Calu3 (cell line): ENCODE data around the gene ZNF226. TPM values are rescaled to one million over a fixed set of nuclear protein-coding genes. Genes with fewer than 3 reads are reported as not detected.
"Not testable (repeated sequence)": the region's sequence is repeated elsewhere in the genome, so short reads cannot be mapped to it uniquely, and the experiment has no call there.

Source experiments
- BruUV-seq: library from RNA; stranded (reverse); fragments of 400-500 nt; replicated peaks from 2 replicates; lab custom pipeline; 2021; lab: Mats Ljungman, UMichigan
- CTCF ChIA-PET: fragments of 300-600 bp; sonication (Branson Sonifier 250); formaldehyde crosslinking; loops from one replicate; lab custom pipeline; 2022; ENCODE audit warnings: antibody characterized with exemption; lab: Charles Lee
- DNase-seq: peaks from one replicate; pipeline ENCODE4 v3.0.0; 2022
- H3K27ac Mint-ChIP-seq: one replicate; pipeline ENCODE4 v1.8.0; 2022; ENCODE audit warnings: mixed read lengths; ENCODE audit not compliant: unreplicated experiment
- H3K27me3 Mint-ChIP-seq: one replicate; pipeline ENCODE4 v1.8.0; 2022; ENCODE audit warnings: mixed read lengths; ENCODE audit not compliant: unreplicated experiment
- H3K36me3 Mint-ChIP-seq: one replicate; pipeline ENCODE4 v1.8.0; 2022; ENCODE audit warnings: mild to moderate bottlenecking, moderate library complexity, mixed read lengths; ENCODE audit not compliant: insufficient read depth, unreplicated experiment
- H3K4me1 Mint-ChIP-seq: one replicate; pipeline ENCODE4 v1.8.0; 2022; ENCODE audit warnings: mild to moderate bottlenecking, low read depth, mixed read lengths; ENCODE audit not compliant: unreplicated experiment
- H3K4me3 Mint-ChIP-seq: one replicate; pipeline ENCODE4 v1.8.0; 2022; ENCODE audit warnings: mild to moderate bottlenecking, low read depth, moderate library complexity, mixed read lengths; ENCODE audit not compliant: unreplicated experiment
- H3K9me3 Mint-ChIP-seq: one replicate; pipeline ENCODE4 v1.8.0; 2022; ENCODE audit warnings: low read depth, mixed read lengths; ENCODE audit not compliant: unreplicated experiment
- intact Hi-C: fragments of 100-400 bp; cut with micrococcal nuclease; formaldehyde crosslinking; loops from one replicate; pipeline ENCODE4 v1.10.0; 2022; ENCODE audit not compliant: unreplicated experiment
- total RNA-seq: library from RNA; stranded (reverse); gene quantifications from 2 replicates; pipeline ENCODE4 v1.2.3, GENCODE V29; 2022
- TF ChIP-seq, protein P1 (sequence below): fragments of 200-600 bp; IDR thresholded peaks from one replicate; pipeline ENCODE4 v1.8.0; 2022; ENCODE audit warnings: antibody characterized with exemption; ENCODE audit not compliant: unreplicated experiment

ZNF226 gene
- total RNA-seq, 1 experiment from 2014 or later, result 25.0 TPM

DNA sequence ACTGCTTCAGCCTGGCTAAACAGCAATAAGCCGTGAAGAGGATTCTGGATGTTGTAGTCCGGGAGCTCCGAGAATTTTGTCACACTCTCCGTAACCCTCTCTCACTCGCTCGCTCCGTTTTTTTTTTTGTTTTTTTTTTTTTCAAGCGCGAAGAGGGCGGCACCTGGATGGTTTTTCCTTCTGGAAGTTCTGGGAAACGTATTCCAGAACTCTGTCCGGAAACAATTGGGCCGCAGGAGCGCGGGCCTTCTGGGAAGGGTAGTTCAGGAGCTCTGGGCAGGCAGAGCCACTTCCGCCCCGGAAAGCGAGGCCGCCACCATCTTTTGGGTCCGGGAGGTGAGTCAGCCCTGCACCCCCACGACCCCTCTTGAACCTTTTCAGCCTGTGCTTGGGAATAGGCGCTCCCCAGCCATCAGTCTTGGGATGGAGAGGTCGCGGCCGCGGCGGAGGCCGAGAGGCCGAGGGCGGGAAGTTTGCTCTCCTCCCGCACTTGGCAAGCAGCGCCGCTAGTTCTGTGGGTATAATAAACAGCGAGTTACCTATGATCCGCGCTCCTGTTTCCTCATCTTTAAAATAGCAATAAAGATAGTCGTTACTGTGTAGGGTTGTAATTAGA lies 47.5 kb downstream of the ZNF226 start, which contains the start of gene ZNF227:
ZNF227 (plus strand) TSS at position 283 of the 616 bp plus-strand sequence. CDS start 5,261 bp downstream, outside the sequence.
- DNase-seq, result peak; percentile 86
- Mint-ChIP-seq H3K36me3 (peaks cover 48% of the 10 kb centered on the region), H3K4me1 (peaks cover 8% of the 10 kb centered on the region), H3K27ac (peak within 1 kb of the TSS; percentile 24), H3K27me3 (no peaks in the 10 kb centered on the region), H3K9me3 (no peaks in the 10 kb centered on the region), H3K4me3 (peak within 1 kb of the TSS; percentile 86)
- TF ChIP-seq, protein P1, sequence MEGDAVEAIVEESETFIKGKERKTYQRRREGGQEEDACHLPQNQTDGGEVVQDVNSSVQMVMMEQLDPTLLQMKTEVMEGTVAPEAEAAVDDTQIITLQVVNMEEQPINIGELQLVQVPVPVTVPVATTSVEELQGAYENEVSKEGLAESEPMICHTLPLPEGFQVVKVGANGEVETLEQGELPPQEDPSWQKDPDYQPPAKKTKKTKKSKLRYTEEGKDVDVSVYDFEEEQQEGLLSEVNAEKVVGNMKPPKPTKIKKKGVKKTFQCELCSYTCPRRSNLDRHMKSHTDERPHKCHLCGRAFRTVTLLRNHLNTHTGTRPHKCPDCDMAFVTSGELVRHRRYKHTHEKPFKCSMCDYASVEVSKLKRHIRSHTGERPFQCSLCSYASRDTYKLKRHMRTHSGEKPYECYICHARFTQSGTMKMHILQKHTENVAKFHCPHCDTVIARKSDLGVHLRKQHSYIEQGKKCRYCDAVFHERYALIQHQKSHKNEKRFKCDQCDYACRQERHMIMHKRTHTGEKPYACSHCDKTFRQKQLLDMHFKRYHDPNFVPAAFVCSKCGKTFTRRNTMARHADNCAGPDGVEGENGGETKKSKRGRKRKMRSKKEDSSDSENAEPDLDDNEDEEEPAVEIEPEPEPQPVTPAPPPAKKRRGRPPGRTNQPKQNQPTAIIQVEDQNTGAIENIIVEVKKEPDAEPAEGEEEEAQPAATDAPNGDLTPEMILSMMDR, result no peak
- intact Hi-C loops, result loop anchor here (2.0 kb wide), 1 partner anchor 92 kb away; the partner anchor contains the start of gene ZNF235
- BruUV-seq, result no TSS peak
- CTCF ChIA-PET, result interaction anchor here (0.6 to 1.1 kb wide), 7 partner anchors 48 to 677 kb away, joined by 4 to 10 read pairs (median 5); partner anchors contain the start of gene ZNF226

DNA sequence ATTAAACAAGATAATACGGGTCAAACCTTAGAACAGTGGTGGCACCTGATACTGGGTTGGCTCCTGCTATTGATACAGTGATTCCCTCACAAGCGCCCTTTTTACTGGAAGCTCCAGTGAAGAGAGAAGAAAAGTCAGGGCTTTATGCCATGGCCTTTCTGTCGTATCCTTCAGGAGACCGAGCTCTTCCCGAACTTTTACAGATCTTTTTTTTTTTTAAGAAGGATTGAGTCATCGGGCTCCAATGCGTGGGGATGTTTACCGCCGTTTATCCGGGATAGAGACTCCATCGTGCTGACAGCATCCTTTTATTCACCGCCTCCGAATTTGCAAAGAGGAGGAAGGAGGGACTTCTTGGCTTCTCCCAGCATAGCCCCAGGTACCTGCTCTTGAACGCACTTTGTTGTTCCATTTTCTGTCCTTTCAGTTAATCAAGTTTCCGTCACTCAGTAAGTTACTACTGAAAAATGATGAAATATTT lies 48.0 kb downstream of the ZNF226 start:
- peaks cover 8% of the 10 kb centered on the region for H3K4me1 Mint-ChIP-seq
- TF ChIP-seq, protein P1, result no peak
- H3K4me3 Mint-ChIP-seq, result peak overlapping the region; percentile 86
- peaks cover 46% of the 10 kb centered on the region for H3K36me3 Mint-ChIP-seq
- CTCF ChIA-PET, result interaction anchor here (0.7 to 1.1 kb wide), 5 partner anchors 48 to 677 kb away, joined by 4 to 10 read pairs (median 5); partner anchors contain the start of gene ZNF226
- no peaks in the 10 kb centered on the region for H3K27me3 Mint-ChIP-seq
- intact Hi-C loops, result loop anchor here (2.0 kb wide), 1 partner anchor 92 kb away; the partner anchor contains the start of gene ZNF235
- H3K27ac Mint-ChIP-seq, result peak overlapping the region; percentile 24
- BruUV-seq, result TSS peak; percentile 57
- no peaks in the 10 kb centered on the region for H3K9me3 Mint-ChIP-seq
- no peak for DNase-seq

DNA sequence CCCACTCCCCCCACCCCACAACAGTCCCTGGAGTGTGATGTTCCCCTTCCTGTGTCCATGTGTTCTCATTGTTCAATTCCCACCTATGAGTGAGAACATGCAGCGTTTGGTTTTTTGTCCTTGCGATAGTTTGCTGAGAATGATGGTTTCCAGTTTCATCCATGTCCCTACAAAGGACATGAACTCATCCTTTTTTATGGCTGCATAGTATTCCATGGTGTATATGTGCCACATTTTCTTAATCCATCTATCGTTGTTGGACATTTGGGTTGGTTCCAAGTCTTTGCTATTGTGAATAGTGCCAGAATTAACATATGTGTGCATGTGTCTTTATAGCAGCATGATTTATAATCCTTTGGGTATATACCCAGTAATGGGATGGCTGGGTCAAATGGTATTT lies 55.0 kb downstream of the ZNF226 start:
- H3K4me3 Mint-ChIP-seq, H3K4me1 Mint-ChIP-seq, DNase-seq, H3K27me3 Mint-ChIP-seq, BruUV-seq, H3K27ac Mint-ChIP-seq, intact Hi-C loops, CTCF ChIA-PET, H3K9me3 Mint-ChIP-seq: not testable (repeated sequence)
- peaks cover 27% of the 10 kb centered on the region for H3K36me3 Mint-ChIP-seq

DNA sequence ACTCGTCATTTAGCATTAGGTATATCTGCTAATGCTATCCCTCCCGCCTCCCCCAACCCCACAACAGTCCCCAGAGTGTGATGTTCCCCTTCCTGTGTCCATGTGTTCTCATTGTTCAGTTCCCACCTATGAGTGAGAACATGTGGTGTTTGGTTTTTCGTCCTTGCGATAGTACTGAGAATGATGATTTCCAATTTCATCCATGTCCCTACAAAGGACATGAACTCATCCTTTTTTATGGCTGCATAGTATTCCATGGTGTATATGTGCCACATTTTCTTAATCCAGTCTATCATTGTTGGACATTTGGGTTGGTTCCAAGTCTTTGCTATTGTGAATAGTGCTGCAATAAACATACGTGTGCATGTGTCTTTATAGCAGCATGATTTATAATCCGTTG lies 55.9 kb downstream of the ZNF226 start:
- H3K4me3 Mint-ChIP-seq, BruUV-seq, H3K27ac Mint-ChIP-seq, DNase-seq, intact Hi-C loops, CTCF ChIA-PET, H3K27me3 Mint-ChIP-seq, H3K4me1 Mint-ChIP-seq, H3K9me3 Mint-ChIP-seq: not testable (repeated sequence)
- peaks cover 22% of the 10 kb centered on the region for H3K36me3 Mint-ChIP-seq

DNA sequence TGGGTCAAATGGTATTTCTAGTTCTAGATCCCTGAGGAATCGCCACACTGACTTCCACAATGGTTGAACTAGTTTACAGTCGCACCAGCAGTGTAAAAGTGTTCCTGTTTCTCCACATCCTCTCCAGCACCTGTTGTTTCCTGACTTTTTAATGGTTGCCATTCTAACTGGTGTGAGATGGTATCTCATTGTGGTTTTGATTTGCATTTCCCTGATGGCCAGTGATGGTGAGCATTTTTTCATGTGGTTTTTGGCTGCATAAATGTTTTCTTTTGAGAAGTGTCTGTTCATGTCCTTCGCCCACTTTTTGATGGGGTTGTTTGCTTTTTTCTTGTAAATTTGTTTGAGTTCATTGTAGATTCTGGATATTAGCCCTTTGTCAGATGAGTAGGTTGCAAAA lies 56.4 kb downstream of the ZNF226 start:
- H3K4me1 Mint-ChIP-seq, CTCF ChIA-PET, BruUV-seq, H3K9me3 Mint-ChIP-seq, H3K27ac Mint-ChIP-seq, H3K4me3 Mint-ChIP-seq, intact Hi-C loops, H3K27me3 Mint-ChIP-seq, DNase-seq: not testable (repeated sequence)
- H3K36me3 Mint-ChIP-seq, result peaks cover 21% of the 10 kb centered on the region

Other genes with a start within 250 kb of the ZNF226 start
- 14.9 and 20.3 TPM in 2 replicates for gene ZNF45, start 229.8 kb upstream of the ZNF226 start, total RNA-seq
- gene ZNF221, start 213.9 kb upstream of the ZNF226 start, total RNA-seq, result 6.3 and 8.3 TPM in 2 replicates
- 6.8 and 6.9 TPM in 2 replicates for gene ZNF155, start 180.9 kb upstream of the ZNF226 start, total RNA-seq
- gene ZNF230, start 162.1 kb upstream of the ZNF226 start, total RNA-seq, result 6.0 and 7.8 TPM in 2 replicates
- gene ZNF222, start 139.7 kb upstream of the ZNF226 start, total RNA-seq, result 5.3 and 6.5 TPM in 2 replicates
- 6.0 and 8.7 TPM in 2 replicates for gene ZNF223, start 113.1 kb upstream of the ZNF226 start, total RNA-seq
- 4.7 and 5.6 TPM in 2 replicates for gene ZNF284, start 92.9 kb upstream of the ZNF226 start, total RNA-seq
- gene ZNF224, start 70.7 kb upstream of the ZNF226 start, total RNA-seq, result 34.4 and 41.8 TPM in 2 replicates
- gene ZNF225, start 51.7 kb upstream of the ZNF226 start, total RNA-seq, result 5.3 and 6.1 TPM in 2 replicates
- gene ZNF234, start 23.5 kb upstream of the ZNF226 start, total RNA-seq, result 14.8 and 16.2 TPM in 2 replicates
- 27.4 and 29.4 TPM in 2 replicates for gene ZNF227, start 47.4 kb downstream of the ZNF226 start, total RNA-seq
- gene ZNF233, start 94.8 kb downstream of the ZNF226 start, total RNA-seq, result 3.9 and 4.8 TPM in 2 replicates
- 8.1 and 8.5 TPM in 2 replicates for gene ZNF235, start 139.9 kb downstream of the ZNF226 start, total RNA-seq
- 5.6 and 5.7 TPM in 2 replicates for gene ZNF112, start 191.6 kb downstream of the ZNF226 start, total RNA-seq
- gene ZNF285, start 236.5 kb downstream of the ZNF226 start, total RNA-seq, result 5.8 and 6.5 TPM in 2 replicates